ENCODE results near the gene ATP2B1. TPM values are rescaled to one million over a fixed set of nuclear protein-coding genes. Genes with fewer than 3 reads are reported as not detected.
A peak's percentile ranks its signal among the peaks of the same experiment; 100 is the strongest.

The ATP2B1 gene
- total and polyA plus RNA-seq, 8 donors: 4.3 to 22.4 (median 14.4) TPM

GRCh38 chr12:89578499-89578898, 130.1 kb downstream of the ATP2B1 start:
- no peak overlapping the region for H3K4me3 ChIP-seq
- FAIRE-seq: peak; percentile 9
- no peak for TF ChIP-seq CTCF (IDR thresholded peaks at IDR 0.05)
- no peaks in the 10 kb centered on the region for H3K36me3 ChIP-seq
- no peaks in the 10 kb centered on the region for H3K27me3 ChIP-seq
- WGBS, 2 donors: 85 to 87% methylated on average over 2 of the region's 2 CpGs
- ATAC-seq: no peak
- DNase-seq: no peak
- H3K27ac ChIP-seq: no peak overlapping the region
- peaks cover 0 to 9% (median 0%) of the 10 kb centered on the region in 3 donors for H3K4me1 ChIP-seq
- no peaks in the 10 kb centered on the region for H3K9me3 ChIP-seq
- intact Hi-C loops (cut with DNase I): no loop called here

- H3K27ac ChIP-seq: no peak overlapping the region
- 100% methylated on average over 1 of the region's 1 CpG for WGBS, 2 donors
- no peaks in the 10 kb centered on the region for H3K27me3 ChIP-seq
- no peaks in the 10 kb centered on the region for H3K36me3 ChIP-seq
- H3K9me3 ChIP-seq: no peaks in the 10 kb centered on the region
- intact Hi-C loops (cut with DNase I): no loop called here
- ATAC-seq (no peak), FAIRE-seq (no peak), DNase-seq (no peak)
- H3K4me3 ChIP-seq: no peak overlapping the region
- H3K4me1 ChIP-seq: peaks cover 0 to 9% (median 0%) of the 10 kb centered on the region in 3 donors
- no peak for TF ChIP-seq CTCF (IDR thresholded peaks at IDR 0.05)
Measured at GRCh38 chr12:89576572-89577220, 131.9 kb downstream of the ATP2B1 start.

DNA sequence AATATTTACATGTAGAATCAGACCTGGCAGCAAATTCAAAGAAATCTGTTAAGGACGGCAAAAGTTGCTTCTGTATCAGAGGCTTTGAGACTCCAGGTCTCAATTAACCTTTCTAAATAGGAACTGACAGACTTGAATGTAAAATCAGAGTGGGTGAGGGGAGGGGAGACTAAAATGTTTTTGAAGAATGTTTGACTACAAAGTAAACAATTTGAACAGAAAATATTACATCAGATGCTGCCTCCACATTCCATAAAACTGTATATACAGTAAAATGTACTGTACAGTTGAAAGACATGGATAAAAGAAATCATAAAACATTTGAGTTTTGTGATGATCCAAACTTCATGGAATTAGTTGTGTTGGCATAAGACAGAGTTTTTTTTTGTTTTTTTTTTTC, 133.3 kb downstream of the ATP2B1 start:
- intact Hi-C loops (cut with DNase I): no loop called here
- Histone ChIP-seq H3K9me3 (no peaks in the 10 kb centered on the region), H3K27me3 (no peaks in the 10 kb centered on the region), H3K27ac (no peak overlapping the region), H3K4me3 (no peak overlapping the region), H3K4me1 (peaks cover 0 to 9% (median 0%) of the 10 kb centered on the region in 3 donors), H3K36me3 (no peaks in the 10 kb centered on the region)
- WGBS, 2 donors: 36 to 43% methylated on average over 1 of the region's 1 CpG
- no peak for DNase-seq
- no peak for FAIRE-seq
- ATAC-seq: no peak
- no peak for TF ChIP-seq CTCF (IDR thresholded peaks at IDR 0.05)

GRCh38 chr12:89574736-89575208, 133.9 kb downstream of the ATP2B1 start:
- WGBS, 2 donors: 47 to 55% methylated on average over 2 of the region's 2 CpGs
- Histone ChIP-seq H3K27ac (no peak overlapping the region), H3K27me3 (no peaks in the 10 kb centered on the region), H3K9me3 (no peaks in the 10 kb centered on the region), H3K4me1 (peaks cover 0 to 9% (median 0%) of the 10 kb centered on the region in 3 donors), H3K4me3 (no peak overlapping the region), H3K36me3 (no peaks in the 10 kb centered on the region)
- ATAC-seq: no peak
- peak in 1 of 6 donors; percentile 13 for DNase-seq
- intact Hi-C loops (cut with DNase I): no loop called here
- TF ChIP-seq CTCF (IDR thresholded peaks at IDR 0.05): no peak
- no peak for FAIRE-seq

DNA sequence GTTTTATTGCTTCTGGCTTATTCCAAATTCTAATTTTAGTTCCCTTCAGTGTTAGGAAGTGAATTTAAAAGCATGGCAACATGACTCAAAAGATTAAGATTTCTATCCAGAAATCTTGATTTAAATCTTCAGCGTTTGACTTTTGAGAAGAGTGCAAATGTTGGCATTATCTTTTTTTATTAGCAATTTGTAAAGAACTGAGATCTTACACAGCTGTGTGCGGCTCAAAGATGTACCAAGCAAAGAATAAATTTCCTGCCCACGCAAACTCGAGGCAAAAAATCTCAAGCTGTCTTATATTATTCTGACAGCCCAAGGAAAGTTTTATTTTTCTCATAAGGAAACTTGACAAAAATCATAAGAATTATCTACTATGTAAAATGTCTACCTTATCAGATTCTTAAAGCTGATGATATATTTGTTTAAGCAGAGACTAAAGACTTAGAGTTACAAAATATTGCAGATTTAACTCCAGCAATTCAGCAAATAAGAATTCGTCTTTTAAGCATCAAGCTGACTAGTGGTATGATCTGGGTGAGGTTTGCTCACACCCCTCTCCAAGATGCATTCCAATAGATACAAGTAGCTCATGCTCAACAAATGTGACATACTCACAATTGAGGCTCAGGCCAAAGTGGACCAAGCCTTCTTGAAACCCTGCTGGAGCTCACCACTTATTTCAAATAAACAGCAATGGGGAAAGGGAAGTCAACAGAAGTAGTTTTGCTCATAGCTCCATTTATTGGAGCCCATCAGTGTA, 135.4 kb downstream of the ATP2B1 start:
- Histone ChIP-seq H3K27ac (no peak overlapping the region), H3K9me3 (no peaks in the 10 kb centered on the region), H3K4me3 (no peak overlapping the region), H3K36me3 (no peaks in the 10 kb centered on the region), H3K27me3 (no peaks in the 10 kb centered on the region), H3K4me1 (peaks cover 0 to 9% (median 0%) of the 10 kb centered on the region in 3 donors)
- intact Hi-C loops (cut with DNase I): no loop called here
- DNase-seq (no peak), FAIRE-seq (no peak), ATAC-seq (no peak)
- 85 to 87% methylated on average over 5 of the region's 5 CpGs for WGBS, 2 donors
- TF ChIP-seq CTCF (IDR thresholded peaks at IDR 0.05): no peak

Measured in pancreas (tissue), 10 donors.